D341Med (cell line): ENCODE results near the gene LEFTY1.

Source experiments
- DNase-seq: peaks from one replicate; pipeline ENCODE4 v3.0.0; 2012; ENCODE audit warnings: low spot score

The LEFTY1 gene

DNA sequence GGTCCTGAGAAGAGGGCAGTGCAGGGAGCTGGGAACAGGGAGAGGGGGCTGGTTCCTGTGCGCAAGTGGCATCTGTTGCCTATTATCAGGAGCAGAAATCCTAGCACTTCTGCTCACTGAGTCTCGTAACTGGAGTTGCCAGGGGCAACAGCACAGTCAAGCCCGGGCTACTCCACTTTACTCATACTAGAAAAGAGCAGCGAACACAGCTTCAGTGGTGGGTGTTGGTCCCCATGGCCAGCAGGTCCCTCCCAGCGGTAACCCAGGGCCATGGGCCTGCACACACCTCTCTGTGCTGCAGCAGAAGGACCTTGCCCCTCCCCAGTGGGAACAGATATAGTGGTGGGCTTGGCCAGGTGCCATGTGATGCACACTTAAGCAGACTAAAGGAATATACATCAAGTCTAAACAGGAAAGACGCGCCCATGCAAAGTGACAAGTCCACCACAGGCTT lies 26.6 kb upstream of the LEFTY1 start:
- DNase-seq, result peak; percentile 45

DNA sequence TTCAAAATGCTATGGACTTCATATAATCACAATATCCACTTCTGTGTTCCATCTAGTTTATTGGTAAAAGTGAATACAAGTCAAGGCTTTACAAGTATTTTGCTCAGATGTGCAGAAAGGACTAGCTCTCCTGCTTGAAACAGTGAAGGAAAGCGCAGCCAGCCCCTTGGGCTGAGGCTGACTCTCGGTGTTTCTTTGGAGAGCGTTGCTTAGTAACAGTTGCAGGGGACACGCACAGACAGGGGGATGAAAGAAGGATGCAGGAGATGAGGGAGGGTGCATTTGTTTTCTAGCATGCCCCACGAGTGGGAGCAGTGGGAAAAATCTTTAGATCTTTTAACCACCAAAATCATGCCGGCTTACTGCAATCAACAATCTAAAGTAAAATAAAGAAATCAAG lies 26.0 kb upstream of the LEFTY1 start:
- DNase-seq, result no peak

DNA sequence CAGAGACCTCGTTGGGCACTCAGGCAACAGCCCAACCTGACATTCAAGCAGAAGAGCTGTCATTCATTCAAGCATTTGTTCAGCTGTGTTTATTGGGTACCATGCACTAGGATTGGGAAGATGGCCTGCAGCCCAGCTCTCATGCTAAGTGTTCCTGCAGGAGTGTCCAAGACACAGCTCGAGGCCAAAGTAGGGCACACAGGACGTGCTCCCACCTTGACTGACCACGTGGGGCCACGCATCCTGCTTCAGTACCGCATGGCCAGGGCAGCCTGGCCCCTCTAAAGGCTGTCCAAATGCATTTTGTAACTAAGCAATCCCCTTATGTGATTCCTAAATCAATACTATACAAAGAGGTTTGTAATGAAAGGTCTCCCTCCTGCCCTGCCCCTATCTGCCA lies 25.4 kb upstream of the LEFTY1 start:
- no peak for DNase-seq

DNA sequence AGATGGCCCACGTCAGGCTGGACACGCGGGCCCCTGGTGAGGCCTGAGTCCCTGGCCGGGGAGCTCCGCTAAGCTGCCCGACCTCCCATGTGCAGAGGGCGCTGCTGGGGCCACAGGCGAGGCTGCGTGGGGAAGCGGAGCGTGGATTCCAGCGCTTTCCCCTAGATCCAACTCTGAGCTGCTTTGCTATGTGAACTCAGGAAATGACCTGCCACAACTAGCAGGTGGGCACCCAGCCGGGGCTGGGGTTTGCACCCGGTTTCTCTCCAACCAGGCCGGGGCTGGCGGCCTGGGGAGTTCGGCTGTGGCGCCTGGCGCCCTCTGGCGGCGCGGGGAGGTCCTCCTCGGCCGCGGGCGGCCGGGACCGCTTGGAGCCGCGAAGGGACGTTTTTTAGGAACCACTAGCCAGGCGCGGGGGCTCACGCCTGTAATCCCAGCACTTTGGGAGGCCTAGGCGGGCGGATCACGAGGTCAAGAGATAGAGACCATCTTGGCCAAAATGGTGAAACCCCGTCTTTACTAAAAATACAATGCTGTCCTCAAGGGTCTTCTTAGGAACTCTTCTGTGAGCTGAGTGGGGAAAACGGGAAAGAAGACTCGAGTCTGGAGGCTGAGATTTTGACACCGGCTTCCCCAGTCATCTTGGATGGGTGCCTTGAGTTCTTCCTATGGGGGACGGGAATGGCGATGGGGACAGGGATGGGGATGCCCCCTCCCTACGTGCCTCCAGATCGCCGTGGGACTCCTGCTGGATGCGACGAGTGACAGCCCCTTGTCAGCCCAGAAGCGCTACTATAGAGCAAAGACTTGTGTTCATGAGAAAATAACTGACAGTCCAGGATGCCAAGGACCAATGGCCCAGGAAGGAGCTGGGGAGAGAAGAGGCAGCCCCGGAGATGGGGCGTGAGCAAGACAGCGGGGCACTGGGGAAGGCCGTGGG lies 22.5 kb upstream of the LEFTY1 start:
- DNase-seq, result peak; percentile 82

DNA sequence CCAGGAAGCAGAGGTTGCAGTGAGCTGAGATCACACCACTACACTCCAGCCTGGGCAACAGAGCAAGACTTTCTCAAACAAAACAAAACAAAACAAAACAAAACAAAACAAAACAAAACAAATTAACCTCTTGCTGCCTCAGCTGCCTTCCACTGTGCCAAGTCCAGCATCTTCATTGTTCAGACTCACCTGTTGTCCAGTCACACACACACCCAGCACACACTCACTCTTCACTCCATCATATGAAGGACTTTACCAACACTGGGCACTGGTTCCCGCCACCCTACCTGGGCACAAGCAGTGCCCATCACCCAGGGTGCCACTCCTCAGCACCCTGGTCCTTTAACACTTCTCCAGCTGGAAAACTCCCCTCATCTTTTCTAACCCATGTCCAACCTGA lies 20.5 kb upstream of the LEFTY1 start:
- peak; percentile 20 for DNase-seq

DNA sequence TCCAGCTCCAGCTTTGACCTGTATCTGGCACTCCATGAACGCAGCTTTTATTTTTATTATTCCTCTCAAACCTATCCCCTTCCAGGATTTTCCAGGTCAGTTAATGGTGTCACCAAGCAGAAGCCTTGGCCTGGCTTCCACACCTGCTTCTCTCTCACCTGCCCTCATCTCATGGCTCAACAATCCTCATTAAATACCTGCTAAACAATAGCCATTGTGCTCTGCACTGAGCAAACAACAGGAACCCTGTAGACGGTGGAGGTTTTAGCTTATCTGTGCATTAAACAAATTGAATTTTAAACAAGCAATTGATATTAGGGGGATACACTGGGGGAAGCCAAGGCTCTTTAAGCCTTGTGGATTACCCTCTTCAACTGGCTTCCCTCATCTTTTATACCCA lies 19.8 kb upstream of the LEFTY1 start:
- DNase-seq, result peak; percentile 47

DNA sequence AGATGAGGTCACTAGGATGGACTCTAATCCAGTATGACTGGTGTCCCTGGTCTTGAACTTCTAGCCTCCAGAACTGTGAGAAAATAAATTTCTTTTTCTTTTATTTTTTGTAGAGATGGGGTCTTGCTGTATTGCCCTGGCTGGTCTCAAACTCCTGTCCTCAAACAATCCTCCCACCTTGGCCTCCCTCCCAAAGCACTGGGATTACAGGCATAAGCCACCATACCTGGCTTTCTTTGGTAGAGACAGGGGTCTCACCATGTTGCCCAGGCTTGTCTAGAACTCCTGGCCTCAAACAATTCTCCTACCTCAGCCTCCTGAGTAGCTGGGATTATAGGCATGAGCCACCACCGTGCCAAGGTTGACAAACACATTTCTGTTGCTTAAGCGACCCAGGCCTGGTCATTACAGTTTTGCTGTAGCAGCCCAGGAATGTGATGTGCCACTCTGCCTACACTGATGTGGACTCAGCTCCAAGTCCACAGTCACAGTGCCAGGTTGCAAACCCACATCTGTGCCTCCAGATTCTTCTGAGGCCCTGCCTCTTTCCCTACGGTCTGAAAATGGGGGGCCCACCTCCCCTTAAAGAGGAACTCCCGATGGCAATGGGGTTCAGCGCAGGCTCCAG lies 19.2 kb upstream of the LEFTY1 start:
- peak; percentile 32 for DNase-seq

DNA sequence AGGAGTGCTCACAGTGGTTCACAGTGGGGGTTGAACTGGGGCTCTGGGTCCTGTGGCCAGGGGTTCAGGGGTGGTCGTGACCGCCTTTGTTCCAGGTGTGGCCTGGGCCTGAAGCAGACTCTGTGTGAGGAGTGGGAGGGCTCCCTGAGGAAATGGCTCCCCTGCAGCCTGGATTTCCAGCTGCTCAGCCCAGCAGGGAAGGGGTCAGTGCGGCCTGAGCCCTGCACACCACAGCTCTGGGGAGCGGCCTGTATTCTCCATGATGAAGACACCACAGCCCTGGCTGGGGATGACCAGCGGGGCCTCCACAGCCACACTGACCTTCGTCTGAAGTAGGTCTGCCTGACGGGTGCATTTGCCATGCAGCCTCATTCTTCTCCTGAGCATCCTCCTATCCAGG lies 18.4 kb upstream of the LEFTY1 start:
- peak; percentile 26 for DNase-seq

DNA sequence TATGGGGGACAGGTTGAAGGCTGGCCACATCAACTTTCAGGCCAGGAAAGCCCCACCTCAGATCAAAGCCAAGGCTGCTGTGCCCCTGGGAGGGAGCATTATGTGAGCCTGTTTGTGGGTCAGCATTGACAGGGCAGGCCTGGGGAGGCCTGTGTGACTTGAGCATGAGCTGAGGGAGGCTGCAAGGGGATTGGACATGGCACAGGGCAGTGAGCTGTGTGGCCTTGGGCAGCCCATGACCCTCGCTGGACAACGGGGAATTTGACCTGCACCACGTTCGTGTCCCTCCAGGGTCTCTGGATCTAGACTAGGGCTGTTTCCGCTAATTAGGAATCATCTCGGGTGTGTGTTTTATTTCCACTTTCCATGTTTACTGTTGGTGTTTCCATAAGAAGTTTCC lies 17.5 kb upstream of the LEFTY1 start:
- DNase-seq, result peak; percentile 23

DNA sequence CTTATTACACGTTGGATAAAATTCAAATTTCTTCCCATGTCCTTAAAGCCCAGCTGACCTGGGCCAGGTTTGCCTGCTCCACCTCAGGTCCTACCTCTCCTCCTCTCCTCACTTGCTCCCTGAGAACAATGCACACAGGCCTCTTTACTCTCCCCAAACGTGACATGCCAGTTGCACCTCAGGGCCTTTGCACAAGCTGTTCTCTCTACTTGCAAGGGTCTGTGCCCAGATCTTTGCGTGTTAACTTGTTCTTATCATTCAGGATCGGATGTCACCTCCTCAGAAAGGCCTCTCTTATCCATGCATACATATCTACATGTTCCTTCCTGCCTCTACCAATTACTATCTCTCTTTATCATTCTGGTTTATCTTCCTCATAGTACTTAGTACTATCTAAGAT lies 14.7 kb upstream of the LEFTY1 start:
- no peak for DNase-seq

DNA sequence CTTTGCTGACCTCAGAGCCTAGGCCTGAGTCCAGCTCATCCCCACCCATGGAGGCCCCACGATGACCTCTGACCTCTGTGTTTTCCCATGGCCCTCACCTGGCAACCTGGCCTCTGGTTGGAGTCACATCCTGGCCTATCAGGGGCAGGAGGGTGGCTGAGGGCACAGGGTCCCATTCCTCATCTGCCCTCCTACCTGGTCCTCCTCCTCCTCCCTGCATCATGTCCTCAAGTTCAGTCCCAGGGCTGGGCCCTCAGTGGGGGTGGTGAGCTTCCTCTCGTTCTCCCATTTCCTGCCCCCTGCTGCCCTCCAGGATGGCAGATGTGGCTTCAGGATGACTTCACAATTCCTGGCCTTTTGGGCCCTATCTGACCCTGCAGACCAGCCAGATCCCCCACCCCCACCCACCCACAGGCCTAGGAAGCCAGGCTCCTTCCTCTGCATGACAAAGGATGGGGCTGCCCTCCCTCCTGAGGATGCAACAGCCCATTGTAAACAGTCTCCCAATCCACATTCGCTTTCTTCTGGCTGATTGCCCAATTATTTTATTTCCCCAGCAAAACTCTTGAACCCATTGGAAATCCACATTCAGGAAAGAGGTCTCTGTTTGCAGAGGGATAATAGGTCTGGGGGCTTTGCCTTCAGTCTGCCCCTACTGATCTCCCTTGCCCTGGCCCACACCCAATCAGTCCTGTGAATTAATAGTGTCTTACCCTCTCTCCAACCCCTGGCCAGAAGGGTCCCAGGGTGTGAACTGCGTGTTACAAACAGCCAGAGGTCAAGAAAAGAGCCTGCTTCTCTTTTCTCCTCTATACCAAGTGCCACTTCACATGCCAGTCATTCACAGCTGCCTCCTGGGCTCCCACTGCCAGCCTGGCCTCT lies 10.3 kb upstream of the LEFTY1 start:
- DNase-seq, result no peak

DNA sequence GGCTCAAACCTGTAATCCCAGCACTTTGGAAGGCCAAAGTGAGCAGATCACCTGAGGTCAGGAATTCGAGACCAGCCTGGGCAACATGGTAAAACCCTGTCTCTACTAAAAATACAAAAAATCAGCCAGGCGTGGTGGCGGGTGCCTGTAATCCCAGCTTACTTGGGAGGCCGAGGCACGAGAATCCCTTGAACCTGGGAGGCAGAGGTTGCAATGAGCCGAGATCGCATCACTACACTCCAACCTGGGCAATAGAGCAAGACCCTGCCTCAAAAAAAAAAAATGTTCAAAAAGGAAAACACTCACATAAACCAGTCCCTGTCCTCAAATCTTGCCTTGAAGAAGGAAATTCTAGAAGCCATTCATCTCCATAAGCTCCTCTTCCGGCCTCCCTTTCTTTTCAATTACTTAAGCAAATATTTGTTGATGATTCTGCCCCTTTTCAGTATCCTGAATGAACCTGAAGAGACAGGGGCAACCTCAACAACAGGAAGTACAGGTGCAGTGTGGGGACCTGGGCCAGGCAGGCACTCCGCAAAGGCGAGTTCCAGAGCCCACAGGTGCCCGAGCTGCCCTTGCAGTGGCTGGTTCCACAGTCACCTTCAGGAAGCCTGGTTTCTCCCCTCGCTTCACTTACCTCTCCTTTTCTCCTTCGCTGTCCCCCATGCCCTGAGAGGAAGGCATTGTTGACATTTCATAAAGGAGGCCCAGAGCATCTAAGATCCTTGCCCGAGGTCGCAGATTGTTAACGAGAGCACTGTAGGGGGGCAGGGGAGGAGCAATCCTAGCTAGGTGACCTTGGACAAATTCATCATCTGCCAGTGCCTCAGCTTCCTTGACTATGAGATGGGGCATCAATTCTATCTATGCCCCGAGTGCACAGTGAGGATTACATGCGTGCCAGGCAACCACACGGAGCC lies 8.9 kb upstream of the LEFTY1 start:
- DNase-seq, result no peak

DNA sequence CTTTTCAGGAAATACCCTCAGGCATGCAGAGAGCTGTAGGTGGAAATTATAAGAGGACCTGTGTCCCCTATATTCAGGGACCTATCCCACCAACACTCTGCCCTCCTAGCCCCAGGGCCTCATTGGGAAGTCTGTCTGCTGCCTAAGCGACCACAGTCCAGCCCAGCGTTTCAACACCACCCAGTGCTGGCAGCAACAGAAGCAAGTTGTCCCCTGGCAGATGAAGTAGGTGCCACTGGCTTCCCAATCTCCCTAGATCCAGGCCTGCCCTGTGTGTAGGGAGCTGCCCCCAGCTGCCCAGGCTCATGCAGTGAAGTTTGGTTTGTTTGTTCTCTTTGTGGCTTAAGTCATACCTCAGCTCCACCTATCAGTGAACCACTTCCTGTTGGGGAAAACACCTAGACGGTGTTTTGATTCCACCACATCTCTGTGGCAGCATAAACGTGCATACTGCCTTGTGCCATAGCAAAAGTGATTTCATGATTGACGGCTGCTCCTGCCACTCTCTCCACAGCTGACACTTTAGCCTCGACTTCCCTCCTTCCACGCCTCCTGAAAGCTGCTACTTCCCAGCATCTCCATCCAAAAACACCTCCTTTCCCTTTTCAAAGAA lies 8.1 kb upstream of the LEFTY1 start:
- DNase-seq, result no peak

DNA sequence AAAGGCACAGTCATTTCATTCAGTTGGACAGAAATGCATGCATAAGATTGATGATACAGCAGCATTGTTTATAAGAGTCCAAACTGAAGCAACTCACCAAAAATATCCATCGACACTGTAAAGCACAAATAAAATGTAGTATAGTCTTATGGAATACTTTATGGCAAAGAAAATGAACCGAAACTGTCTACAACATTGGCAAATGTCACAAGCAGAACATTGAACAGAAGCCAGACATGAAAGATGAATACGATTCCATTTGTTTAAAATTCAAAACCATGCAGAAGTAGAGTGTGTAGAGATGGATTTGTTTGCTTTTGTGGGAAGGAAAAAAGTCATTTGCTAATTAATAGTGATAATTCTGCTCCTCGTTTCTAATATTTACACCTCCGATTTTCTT lies 7.5 kb upstream of the LEFTY1 start:
- DNase-seq, result no peak

DNA sequence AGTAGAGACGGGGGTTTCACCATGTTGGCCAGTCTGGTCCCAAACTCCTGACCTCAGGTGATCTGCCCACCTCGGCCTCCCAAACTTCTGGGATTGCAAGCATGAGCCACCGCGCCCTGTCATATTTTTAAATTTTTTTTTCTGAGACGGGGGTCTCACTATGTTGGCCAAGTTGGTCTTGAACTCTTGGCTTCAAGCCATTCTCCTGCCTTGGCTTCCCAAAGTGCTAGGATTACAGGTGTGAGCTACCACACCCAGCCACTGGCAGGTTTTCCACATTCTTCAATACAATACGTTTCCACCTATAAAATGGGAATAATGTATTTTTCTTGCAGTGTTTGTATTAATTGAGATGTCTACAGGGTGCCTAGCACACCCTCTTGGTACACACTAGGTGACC lies 3.4 kb upstream of the LEFTY1 start:
- DNase-seq, result no peak

DNA sequence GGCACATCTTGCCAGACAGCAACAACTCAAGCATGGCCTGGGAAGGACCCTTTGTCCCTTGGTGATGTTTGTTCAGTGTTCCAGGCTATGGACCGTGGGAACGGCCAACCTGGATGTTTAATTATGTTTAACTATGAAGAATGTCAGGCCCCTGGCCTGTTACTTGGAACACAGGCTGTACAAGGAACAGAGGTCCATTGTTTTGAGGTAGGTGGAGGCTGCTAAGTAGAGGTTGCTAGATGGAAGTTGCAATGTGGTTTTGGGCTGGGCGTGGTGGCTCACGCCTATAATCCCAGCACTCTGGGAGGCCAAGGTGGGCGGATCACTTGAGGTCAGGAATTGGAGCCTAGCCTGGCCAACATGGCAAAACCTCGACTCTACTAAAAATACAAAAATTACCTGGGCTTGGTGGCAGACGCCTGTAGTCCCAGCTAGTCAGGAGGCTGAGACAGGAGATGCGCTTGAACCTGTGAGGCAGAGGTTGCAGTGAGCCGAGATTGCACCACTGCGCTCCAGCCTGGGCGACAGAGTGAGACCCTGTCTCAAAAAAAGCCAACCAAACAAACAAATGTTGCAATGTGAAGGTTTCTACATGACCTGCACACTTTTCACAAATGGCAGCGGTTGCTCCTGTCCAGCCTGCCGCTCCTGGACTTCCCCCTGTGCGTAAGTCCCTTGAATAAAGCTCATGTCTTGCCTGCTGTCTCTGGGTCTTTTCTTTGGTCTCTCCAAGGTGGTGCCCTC lies 2.5 kb upstream of the LEFTY1 start:
- DNase-seq, result no peak

DNA sequence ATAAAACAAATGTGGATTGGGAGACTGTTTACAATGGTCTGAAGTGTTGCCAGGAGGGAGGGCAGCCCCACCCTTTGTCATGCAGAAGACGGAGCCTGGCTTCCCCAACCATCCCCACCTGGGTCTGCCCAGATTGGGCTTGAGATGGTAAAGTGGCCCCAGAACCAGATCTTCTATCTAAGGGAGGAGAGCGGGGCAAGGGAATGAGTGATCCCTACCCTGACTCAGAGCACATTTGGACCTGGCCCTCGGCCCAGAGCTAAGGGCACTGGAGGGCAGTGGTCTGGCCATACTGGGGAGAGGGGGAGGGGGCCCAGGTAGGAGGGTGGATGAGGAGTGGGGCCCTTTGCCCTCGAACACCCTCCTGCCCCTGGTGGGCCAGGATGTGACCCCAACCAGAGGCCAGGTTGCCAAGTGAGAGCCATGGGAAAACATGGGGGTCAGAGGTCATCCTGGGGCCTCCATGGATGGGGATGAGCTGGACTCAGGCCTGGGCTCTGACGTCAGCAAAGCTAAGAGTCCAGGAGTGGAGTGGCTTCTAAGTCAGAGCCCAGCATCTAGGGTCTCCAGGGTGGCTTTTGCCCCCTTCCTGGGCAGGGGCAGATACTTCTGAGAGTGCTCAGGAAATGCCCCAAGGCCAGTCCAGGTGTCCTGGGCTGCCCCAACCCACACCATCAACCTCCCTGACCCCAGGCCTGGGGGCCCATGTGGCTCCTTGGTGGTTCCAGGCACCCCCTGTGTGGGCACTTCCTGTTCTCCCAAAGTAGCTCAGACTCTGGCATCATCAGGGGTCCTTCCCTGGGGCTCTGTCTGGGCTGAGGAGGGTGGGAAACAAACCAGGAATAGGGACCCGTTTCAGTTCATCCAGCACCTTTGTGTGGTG lies 1.6 kb upstream of the LEFTY1 start:
- no peak for DNase-seq

DNA sequence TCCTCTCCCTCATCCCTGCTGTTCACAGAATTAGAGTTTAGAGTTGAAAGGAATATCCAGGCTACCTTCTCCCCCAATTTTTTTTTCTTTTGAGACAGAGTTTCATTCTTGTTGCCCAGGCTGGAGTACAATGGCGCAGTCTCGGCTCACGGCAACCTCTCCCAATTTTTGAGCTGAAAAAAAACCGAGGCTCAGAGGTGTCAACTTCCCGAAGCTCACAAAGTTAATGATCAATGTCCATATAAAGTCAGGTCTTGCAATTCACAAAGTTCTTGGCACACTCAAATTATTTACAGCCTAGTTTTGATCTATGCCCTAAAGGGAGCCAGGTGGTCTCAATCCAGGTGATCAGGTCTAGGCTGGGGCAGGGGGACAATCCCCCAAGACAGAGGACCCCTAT lies 797 bp upstream of the LEFTY1 start:
- no peak for DNase-seq

DNA sequence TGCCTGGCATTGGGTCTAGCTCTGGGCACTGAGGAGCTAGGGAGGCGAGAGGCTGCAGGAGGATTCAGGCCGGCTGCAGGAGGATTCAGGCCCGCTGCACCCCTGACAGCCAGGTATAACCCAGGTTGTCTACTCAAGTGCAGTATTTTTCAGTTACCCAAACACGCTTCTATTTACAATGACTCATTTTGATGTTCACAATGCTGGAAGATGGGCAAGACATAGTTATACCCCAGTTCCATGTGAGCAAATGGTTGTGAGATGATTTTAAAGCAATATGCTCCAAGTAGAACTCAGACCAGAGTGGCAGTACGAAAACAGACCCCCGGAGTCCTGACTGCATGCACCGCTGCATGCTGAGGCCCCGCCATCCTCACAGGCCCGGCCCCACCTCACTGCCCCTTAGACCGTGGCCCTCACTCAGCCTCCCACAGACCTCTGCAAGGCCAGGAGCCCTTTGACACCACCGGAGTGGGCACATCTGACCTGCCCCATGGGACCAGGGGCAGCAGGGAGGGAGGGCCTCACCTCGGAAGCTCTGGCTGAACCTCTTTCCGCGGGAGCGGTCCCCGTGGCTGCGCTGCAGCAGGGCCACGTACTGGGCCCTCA lies 553 bp downstream of the LEFTY1 start:
- no peak for DNase-seq
